RPMI8226 (cell line): ENCODE measurements around the gene CNTN5.
"Not testable (repeated sequence)": the region's sequence is repeated elsewhere in the genome, so short reads cannot be mapped to it uniquely, and the experiment has no call there.

ENCODE experiments used
- DNase-seq: peaks from one replicate; pipeline ENCODE4 v3.0.0-alpha.2; 2015

The CNTN5 gene

DNA sequence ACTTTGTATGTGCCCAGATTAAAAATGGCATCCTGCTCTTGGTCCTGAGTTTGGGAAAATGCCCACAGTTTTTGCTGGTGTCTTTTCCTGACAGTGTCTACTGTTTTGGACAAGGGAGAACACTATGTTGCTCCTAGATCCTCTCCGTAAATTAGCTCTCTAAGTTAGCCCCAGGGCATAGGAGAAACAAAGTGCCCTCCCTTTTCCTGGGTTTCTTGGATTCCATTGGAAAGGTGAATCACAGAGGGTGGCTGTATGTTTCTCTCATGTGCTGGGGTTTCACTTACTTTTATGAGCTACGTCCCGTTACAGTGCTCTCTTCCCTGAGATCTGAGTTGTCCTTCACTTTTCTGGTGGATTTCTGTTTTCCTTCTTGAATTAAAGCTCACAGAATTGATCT, 782.8 kb downstream of the CNTN5 start:
- DNase-seq, result no peak

GRCh38 chr11:99812516-99812915, 791.8 kb downstream of the CNTN5 start:
- DNase-seq, result no peak

GRCh38 chr11:99814021-99814420, 793.3 kb downstream of the CNTN5 start:
- DNase-seq, result no peak

DNA sequence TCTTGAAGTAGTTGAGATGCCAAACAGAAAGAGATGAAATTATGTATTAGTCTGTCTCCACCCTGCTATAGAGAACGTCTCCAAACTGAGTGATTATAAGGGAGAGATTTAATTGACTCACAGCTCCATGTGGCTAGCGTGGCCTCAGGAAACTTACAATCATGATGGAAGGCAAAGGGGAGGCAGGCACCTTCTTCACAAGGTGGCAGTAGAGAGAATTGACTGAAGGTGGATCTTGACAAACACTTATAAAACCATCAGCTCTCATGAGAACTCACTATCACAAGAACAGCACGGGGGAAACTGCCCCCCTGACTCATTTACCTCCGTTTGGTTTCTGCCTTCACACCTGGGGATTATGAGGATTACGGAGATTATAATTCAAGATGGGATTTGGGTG, 794.0 kb downstream of the CNTN5 start:
- no peak for DNase-seq

DNA sequence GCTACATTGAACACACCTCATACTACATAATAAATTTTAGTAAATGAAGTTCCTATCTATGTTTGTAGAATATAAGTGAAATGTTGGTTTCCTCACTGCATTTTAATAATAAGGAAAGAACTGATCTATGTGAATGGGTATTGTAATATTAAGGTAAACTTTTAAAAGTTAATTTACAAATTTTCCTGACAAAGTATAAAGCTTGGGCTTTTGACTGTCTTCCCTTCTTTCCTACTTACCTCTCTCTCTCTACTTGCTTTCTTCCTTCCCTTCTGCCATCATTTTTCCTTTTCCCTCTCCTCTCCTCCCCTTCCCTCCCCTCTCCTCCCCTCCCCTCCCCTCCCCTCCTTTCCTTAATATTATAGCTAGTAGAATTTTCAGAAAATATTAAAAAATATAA, 798.2 kb downstream of the CNTN5 start:
- no peak for DNase-seq

DNA sequence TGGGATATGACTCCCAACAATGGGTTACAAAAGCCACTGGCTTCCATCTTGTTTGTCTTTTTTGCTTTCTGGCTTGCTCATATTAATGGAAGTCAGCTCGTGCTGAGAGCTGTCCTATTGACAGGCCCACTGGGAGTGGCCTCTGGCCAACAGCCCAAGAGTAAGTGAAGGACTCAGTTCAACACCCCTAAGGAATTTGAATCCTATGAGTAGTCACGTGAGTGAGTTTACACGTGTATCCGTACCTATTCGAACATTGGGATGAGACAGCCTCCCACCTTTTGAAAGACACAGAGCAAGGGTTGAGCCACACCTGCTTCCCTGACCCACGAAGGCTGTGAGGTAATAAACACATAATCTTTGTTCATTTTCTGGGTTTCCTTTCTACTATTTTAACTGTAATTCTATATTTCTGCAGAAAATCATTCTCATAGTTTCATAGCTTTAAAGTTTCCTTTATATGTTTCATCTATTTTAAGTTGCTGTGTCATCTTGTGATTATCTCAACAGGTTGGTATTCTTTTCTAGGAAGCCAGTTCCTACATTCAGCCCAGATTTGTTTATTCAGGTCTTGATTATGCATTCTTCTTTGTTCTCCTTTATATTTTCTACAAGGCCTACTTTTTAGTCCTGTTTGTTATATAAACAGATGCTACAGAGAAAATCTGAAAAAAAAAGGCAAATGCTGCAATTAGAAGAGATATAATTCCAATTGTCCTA, 802.3 kb downstream of the CNTN5 start:
- no peak for DNase-seq

DNA sequence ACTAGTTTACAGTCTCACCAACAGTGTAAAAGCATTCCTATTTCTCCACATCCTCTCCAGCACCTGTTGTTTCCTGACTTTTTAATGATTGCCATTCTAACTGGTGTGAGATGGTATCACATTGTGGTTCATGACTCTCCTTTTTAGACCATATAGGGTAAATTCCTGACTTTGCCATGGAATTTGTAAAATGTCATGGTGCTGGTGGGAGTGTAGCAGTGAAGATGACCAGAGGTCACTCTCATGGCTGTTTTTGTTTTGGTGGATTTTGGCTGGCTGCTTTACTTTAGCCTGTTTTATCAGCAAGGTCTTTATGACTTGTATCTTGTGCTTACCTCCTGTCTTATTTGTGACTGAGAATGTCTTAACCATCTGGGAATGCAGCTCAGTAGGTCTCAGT, 816.0 kb downstream of the CNTN5 start:
- DNase-seq, result not testable (repeated sequence)

DNA sequence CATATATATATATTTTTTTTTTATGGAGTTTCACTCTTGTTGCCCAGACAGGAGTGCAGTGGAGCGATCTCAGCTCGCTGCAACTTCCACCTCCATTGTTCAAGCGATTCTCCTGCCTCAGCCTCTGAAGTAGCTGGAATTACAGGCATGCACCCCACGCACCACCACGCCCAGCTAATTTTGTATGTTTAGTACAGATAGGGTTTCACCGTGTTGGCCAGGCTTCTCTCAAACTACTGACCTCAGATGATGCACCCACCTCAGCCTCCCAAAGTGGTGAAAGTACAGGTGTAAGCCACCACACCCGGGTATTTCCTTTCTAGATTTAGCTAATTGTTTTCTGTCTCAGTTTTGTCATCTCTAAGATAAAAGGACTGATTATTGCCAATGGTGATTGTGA, 821.1 kb downstream of the CNTN5 start:
- no peak for DNase-seq

GRCh38 chr11:99865951-99866350, 845.2 kb downstream of the CNTN5 start:
- DNase-seq, result no peak

DNA sequence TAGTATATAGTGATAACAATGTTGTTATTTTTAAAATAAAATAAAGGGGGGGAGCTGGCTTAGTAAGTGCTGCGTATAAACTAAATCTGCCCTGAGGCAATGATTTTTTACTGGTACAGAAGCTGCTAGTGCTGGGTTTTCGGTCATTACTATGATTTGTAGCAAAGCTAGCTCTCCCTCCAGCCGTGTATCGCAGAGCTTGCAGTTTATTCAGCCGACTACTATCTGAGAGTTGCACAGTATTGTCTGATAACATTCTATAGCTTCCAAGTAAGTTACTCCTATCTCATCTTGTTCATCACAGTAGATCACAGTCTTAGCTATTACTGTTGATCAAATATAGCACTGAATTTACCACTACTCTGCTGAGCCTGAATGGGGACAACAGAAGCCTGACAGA, 860.9 kb downstream of the CNTN5 start:
- no peak for DNase-seq

- no peak for DNase-seq
These were observed 864.0 kb downstream of the CNTN5 start for GRCh38 chr11:99884750-99885149.

DNA sequence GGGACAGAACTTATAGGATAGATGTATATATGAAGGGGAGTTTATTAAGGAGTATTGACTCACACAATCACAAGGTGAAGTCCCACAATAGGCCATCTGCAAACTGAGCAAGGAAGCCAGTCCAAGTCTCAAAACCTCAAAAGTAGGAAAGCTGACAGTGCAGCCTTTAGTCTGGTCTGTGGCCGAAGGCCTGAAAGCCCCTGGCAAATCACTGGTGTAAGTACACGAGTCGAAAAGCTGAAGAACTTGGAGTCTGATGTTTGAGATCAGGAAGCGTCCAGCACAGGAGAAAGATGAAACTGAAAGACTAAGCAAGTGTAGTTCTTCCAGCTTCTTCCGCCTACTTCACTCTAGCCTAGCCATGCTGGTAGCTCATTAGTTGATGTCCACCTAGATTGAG, 866.7 kb downstream of the CNTN5 start:
- no peak for DNase-seq

GRCh38 chr11:99893811-99894210, 873.1 kb downstream of the CNTN5 start:
- DNase-seq, result no peak

- DNase-seq, result no peak
These were observed 880.4 kb downstream of the CNTN5 start for GRCh38 chr11:99901175-99901574.

DNA sequence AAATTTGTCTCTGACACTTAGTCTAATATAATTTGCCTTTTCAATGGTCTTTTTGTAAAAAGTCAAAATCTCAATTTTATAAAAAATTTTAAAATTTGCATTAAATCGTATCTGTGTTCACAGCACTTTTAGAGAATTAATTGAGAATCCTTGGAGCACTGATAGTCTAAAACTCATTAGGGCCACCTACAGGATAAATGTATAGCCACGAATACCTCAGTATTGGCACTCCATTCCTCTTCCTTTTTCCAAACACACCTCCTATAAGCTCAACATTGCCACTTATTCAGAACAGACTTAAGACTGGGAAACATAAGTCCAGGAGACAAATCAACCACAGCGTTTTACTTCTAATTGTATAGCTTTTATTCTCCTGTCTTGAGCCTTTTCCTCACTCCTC, 890.4 kb downstream of the CNTN5 start:
- no peak for DNase-seq

- no peak for DNase-seq
These were observed 895.3 kb downstream of the CNTN5 start for GRCh38 chr11:99916078-99916477.

DNA sequence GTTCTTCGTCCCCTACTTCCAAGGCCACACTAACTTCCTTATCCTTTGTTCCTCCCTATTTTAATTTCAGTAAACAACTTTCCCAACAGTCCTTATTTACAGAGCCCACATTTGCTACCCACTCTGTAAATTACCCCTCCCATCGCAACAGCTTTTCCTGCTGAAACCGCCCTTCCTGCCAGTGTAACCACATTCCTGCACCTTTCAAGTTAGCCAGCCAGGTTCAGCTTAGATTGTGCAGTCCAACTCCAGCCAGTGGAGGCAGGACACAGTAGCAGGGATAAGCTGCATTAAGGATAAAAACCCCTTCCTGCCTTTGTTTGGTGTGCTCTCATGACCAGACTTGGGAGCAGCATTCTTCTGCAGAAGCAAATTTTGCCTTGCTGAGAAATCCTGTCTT, 898.0 kb downstream of the CNTN5 start:
- DNase-seq, result no peak

DNA sequence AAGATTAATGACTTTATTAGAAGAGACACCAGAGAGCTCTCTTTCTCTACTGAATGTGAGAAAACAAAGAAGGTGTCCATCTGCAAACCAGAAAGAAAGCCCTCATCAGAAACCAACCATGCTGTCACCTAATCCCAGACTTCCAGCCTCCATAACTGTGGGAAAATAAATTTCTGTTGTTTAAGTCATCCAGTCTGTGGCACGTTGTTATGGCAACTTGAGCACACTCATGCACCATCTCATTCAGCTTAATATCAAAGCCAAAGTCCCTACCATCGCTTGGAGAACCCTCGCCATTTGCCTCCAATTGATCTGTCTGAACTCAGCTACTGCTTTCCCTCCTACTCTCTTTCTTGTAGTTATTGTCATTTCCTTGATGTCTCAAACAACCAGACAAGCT, 900.2 kb downstream of the CNTN5 start:
- no peak for DNase-seq

DNA sequence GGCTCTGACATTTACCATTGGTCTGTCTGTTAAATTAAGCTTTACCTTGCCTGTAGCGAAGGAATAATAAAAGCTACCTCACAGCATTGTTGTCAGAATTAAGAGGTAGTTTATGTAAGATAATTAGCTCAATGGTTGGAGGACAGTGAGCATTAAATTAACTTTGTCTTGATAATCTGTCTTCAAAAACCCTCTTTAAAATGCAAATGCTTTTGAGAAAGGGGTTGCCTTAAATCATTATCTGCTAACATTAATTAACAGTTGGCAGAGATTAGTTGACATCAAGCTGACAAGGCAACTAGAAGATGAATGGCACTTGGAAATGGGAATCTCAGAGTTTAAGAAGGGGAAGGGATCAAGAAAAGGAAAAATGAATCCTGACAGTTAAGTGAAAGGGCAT, 905.2 kb downstream of the CNTN5 start:
- DNase-seq, result no peak

DNA sequence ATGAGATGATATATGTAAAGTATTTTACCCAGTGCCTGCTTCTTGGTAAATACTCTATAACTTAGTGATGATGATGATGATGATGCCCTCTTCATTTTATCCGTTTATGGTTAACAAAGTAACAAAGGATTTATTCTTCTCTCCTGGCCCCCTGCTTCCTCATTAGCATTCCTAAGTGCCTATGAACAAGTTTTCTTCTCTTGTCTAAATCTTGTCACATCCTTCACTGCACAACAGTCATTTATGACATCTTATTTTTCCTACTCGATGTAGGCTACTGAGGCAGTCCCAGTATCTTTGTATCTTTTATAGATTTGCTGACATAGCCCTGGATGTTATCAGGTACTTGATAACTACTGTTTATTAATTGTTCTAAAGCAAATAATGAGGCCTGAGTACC, 911.9 kb downstream of the CNTN5 start:
- DNase-seq, result no peak

GRCh38 chr11:99934008-99934407, 913.3 kb downstream of the CNTN5 start:
- no peak for DNase-seq

GRCh38 chr11:99937330-99937729, 916.6 kb downstream of the CNTN5 start:
- no peak for DNase-seq

DNA sequence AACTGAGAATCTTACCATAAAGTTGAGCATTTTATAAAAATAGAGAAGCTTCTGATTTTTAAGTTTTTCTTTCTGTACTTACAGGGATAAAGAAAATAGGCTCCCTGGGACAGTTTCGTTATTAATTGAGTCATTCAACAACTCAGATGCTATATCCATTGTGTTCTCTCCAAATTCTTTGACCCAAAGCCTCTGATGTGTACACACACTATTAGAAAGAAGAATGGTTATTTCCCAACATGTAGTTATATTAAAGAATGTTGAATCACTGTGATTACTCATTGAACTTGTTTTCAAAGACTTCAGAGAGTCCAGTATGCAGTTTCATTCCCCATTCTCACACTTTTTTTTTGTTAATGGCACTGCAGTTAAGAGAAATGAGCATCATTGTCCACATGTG, 932.1 kb downstream of the CNTN5 start:
- no peak for DNase-seq

- DNase-seq, result no peak
These were observed 939.8 kb downstream of the CNTN5 start for GRCh38 chr11:99960536-99960935.

DNA sequence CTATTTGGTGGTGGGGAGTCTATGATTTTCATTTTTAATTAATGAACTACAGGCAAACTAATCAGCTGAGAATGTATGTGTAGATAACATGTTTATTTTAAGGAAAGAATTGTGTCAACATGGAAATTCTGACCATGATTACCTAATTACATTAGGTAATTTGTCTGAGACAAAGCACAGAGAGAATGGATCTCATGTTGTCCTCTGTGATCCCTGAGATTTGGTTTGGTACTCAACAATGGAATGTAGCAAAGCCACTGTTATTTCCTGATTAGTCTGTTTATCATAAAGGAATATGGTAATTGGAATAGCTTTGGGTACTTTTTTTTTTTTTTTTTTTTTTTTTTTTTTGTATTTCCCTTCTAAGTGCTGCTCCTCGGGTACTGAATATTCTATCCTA, 947.6 kb downstream of the CNTN5 start:
- no peak for DNase-seq

DNA sequence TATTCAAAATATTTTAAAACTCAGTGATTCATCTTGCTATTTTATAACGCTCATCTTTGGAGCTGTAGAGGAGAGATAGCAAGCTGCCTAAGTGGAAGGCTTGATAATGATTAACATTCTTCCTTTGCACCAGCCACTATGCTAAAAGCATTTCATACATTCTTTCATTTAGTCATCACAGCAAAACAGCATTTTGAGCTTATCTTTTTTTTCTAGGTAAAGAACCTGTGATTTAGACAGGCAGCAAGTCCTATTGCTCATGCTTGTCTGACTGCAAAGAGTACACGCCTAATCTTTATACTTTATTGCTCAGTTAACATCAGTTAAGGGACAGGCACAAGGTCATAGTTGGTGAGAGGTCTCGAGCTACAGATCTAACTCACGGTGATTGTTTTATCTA, 953.2 kb downstream of the CNTN5 start:
- DNase-seq, result no peak
